ENCODE data around the gene SMKR1.

DNA sequence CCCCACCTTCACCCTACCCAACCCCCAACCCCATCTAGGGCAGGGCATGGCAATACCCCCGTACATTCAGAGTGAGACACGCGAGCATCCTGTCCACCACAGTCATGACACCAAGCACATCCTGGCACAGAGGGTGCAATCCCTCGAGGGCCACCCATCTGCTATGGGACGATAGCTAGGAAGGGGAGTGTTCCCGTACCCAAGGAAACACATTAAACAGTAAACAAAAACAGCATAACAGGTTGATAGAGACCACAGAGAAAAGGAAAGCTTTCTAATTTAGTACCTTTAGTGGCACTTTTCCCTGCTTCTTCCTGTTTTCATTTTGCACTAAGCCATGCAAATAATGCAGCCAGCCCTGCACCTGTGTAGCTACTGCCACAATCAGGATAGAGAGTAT is 2.3 kb upstream of the SMKR1 start:
- TF ChIP-seq, protein P1, sequence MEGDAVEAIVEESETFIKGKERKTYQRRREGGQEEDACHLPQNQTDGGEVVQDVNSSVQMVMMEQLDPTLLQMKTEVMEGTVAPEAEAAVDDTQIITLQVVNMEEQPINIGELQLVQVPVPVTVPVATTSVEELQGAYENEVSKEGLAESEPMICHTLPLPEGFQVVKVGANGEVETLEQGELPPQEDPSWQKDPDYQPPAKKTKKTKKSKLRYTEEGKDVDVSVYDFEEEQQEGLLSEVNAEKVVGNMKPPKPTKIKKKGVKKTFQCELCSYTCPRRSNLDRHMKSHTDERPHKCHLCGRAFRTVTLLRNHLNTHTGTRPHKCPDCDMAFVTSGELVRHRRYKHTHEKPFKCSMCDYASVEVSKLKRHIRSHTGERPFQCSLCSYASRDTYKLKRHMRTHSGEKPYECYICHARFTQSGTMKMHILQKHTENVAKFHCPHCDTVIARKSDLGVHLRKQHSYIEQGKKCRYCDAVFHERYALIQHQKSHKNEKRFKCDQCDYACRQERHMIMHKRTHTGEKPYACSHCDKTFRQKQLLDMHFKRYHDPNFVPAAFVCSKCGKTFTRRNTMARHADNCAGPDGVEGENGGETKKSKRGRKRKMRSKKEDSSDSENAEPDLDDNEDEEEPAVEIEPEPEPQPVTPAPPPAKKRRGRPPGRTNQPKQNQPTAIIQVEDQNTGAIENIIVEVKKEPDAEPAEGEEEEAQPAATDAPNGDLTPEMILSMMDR (IDR thresholded peaks at IDR 0.05; ENCODE audit: insufficient read depth, low read depth, low read length): no peak
- no peak for TF ChIP-seq EZH2 (IDR thresholded peaks at IDR 0.05; ENCODE audit: insufficient read depth, low read length)
